Gastrocnemius medialis (tissue), 4 donors: ENCODE data around the gene LMF2.
"Not testable (repeated sequence)": the region's sequence is repeated elsewhere in the genome, so short reads cannot be mapped to it uniquely, and the experiment has no call there.

Source experiments
- POLR2A ChIP-seq, 2 donors: fragments of 450-650 bp; IDR thresholded peaks; one replicate each; pipeline ENCODE4 v1.6.1; 2017; ENCODE audit warnings: antibody characterized with exemption in 2 of 2, mild to moderate bottlenecking in 2 of 2, moderate library complexity in 2 of 2
- TF ChIP-seq, protein P1 (sequence below), 5 experiments: fragments of 450-650 bp in 3 of 5; fragments of 200-600 bp in 2 of 5; sonication (generic) in 2 of 5; IDR thresholded peaks in 4 of 5; conservative IDR thresholded peaks in 1 of 5; 1 replicate in 4 of 5; 2 replicates in 1 of 5; pipeline ENCODE4 v1.5.1; 2016 to 2019; ENCODE audit warnings: antibody characterized with exemption in 5 of 5, mild to moderate bottlenecking in 3 of 5, moderate library complexity in 3 of 5

DNA sequence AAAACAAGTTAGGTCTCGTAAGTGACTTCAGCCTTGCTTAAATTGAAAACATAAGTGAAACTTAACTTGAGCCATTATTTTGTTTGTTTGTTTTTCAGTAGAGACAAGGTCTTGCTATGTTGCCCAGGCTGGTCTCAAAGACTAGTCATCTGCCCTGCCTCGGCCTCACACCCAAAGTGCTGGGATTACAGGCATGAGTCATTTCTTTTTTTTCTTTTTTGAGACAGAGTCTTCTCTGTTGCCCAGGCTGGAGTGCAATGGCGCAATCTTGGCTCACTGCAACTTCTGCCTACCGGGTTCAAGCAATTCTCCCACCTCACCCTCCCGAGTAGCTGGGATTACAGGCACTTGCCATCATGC is 34.1 kb upstream of the LMF2 start:
- not testable (repeated sequence) for TF ChIP-seq POLR2A (IDR thresholded peaks at IDR 0.05)
- TF ChIP-seq, protein P1, sequence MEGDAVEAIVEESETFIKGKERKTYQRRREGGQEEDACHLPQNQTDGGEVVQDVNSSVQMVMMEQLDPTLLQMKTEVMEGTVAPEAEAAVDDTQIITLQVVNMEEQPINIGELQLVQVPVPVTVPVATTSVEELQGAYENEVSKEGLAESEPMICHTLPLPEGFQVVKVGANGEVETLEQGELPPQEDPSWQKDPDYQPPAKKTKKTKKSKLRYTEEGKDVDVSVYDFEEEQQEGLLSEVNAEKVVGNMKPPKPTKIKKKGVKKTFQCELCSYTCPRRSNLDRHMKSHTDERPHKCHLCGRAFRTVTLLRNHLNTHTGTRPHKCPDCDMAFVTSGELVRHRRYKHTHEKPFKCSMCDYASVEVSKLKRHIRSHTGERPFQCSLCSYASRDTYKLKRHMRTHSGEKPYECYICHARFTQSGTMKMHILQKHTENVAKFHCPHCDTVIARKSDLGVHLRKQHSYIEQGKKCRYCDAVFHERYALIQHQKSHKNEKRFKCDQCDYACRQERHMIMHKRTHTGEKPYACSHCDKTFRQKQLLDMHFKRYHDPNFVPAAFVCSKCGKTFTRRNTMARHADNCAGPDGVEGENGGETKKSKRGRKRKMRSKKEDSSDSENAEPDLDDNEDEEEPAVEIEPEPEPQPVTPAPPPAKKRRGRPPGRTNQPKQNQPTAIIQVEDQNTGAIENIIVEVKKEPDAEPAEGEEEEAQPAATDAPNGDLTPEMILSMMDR (IDR thresholded peaks at IDR 0.05 in 4 of 5, conservative IDR thresholded peaks at IDR 0.05 in 1 of 5) = not testable (repeated sequence)
